Testis (tissue), 2 donors: ENCODE data around the gene GTF2I.
"Not testable (repeated sequence)": the region's sequence is repeated elsewhere in the genome, so short reads cannot be mapped to it uniquely, and the experiment has no call there.

ENCODE experiments used
- CTCF ChIP-seq, 3 experiments: fragments of 450-650 bp in 2 of 3; fragments of 200-600 bp in 1 of 3; sonication (generic) in 1 of 3; IDR thresholded peaks; one replicate each; pipeline ENCODE4 v1.5.1; 2016 to 2019; ENCODE audit warnings: antibody characterized with exemption in 3 of 3, mild to moderate bottlenecking in 2 of 3, moderate library complexity in 1 of 3
- POLR2A ChIP-seq: fragments of 450-650 bp; IDR thresholded peaks from one replicate; pipeline ENCODE4 v1.6.1; 2017; ENCODE audit warnings: antibody characterized with exemption, mild to moderate bottlenecking, moderate library complexity

DNA sequence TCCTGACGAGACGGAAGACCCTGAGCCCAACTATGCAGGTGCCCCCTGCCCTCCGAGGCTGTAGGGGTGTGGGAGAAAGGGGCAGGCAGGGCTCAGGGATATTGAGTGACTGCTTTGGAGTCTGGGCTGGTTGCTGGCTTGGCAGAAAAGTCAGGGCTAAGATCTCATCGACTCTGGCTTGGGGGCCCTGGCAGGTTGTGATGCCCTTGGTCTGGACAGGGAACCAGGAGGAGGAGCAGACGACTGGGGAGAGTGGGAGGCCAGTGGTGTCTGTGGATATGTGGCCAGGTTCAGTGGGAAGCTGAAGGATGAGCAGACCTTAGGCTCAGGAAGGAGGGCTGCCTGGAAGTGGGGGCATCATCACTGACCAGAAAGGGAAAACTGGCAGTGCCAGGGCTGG lies 126.1 kb downstream of the GTF2I start:
- not testable (repeated sequence) for TF ChIP-seq CTCF (IDR thresholded peaks at IDR 0.05); POLR2A
